ENCODE data around the gene SYNJ2BP. TPM values are rescaled to one million over a fixed set of nuclear protein-coding genes. Genes with fewer than 3 reads are reported as not detected.
"Not testable (repeated sequence)": the region's sequence is repeated elsewhere in the genome, so short reads cannot be mapped to it uniquely, and the experiment has no call there.

SYNJ2BP gene, protein sequence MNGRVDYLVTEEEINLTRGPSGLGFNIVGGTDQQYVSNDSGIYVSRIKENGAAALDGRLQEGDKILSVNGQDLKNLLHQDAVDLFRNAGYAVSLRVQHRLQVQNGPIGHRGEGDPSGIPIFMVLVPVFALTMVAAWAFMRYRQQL
- total RNA-seq = 23.9 and 33.3 TPM in 2 replicates
- polyA plus RNA-seq (2012) = 14.6 TPM

DNA sequence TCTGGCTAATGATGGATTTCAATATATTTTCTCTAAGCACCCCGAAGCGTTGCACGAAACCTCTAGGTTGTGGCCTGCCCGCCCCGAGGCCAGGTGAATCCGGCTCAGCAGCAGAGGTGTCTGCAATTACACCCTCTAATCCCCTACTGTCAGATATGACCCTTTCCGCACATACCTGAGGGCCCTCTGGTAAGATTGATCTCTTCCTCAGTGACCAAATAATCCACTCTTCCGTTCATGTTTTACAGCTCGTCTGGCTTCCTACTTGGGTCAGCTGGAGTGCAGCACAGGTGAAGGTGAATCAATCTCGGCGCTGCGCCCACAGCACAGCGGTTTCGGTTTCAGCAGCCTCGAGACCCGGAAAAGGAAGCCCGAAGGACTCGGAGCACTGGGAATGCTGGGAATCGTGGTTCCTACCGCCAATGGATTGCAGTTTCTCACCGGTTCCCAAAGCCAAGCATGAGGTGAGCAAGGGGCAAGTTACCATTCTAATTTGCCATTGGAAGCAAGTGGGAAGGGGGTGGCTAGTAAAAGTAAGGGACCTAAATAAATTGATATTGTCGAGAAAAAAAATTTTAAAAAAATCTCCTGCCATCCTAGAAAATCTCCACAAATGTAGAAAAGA, at the start of gene SYNJ2BP:
Gene SYNJ2BP, minus strand, starts transcription at position 366 of the 625 bp plus-strand sequence. Its CDS starts 127 bp downstream, at position 239.
- peak; percentile 77 for DNase-seq (ENCODE audit: low read depth)

DNA sequence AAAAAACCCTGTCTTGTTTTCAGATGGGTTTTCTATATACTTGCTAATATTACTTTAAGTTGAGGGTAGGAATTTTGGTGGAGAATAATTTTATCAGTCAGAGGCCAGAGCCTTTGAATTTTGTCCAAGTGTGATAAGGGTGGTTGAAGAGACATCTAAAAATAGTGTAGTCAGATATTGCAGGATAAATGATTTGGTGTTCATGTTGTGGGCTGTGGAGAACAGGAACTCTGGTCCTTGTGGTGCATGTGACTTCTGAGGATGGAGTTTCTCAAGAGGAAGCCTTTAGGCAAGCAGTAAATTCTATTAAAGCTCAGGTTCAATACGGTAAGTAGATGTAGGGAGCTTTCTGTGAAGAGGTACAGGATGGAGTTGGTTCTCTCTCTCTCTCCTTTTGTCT, 37.8 kb upstream of the SYNJ2BP start:
- peak; percentile 16 for DNase-seq (ENCODE audit: low read depth)

DNA sequence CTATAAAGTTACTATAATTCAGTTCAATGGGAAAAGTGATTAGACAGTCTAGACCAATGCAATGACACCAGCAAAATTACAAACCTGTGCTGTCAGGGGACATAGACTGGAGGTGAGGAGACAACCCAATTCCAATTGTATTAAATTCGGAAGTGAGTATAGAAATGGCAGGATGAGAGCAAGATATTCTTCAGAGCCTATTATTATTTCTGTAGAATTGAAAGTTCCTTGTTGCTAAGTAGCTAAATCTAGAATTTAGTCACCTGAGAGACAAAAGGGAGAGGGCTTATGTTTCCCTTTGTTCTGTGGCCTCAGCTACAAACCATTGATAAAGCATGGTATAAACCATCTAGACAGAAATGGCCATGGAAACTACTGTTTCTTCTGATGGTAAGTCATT, 35.0 kb upstream of the SYNJ2BP start, which contains the start of gene ADAM21:
Gene ADAM21, plus strand, starts transcription at position 301 of the 400 bp plus-strand sequence. CDS start 5,326 bp downstream, outside the sequence.
- DNase-seq (ENCODE audit: low read depth) = no peak

DNA sequence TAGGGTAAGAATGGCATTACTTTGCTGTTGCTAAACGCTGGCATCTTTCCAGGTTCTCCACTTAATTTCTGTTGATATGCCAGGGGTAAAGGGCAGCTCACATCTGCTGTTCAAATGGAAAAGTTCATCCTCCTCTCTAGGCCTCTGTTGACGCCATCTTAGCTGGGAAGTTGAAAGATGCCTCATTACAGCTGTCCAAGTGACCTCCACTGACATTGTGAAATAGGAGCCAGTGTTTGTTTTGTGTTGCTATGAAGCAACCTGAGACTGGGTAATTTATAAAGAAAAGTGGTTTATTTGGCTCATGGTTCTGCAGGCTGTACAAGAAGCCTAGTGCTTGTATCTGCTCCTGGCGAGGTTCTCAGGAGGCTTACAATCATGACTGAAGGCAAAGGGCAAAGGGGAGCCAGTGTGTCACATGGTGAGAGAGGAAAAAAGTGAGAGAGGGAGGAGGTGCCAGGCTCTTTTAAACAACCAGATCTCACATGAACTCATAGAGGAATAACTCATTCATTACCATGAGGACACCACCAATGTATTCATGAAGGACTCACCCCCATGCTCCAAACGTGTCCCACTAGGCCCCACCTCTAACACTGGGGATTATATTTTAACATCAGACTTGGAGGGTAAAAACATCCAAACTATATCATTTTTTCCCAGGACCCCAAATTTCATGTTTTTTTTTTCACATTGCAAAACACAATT, 31.9 kb upstream of the SYNJ2BP start:
- DNase-seq (ENCODE audit: low read depth) = peak; percentile 86

DNA sequence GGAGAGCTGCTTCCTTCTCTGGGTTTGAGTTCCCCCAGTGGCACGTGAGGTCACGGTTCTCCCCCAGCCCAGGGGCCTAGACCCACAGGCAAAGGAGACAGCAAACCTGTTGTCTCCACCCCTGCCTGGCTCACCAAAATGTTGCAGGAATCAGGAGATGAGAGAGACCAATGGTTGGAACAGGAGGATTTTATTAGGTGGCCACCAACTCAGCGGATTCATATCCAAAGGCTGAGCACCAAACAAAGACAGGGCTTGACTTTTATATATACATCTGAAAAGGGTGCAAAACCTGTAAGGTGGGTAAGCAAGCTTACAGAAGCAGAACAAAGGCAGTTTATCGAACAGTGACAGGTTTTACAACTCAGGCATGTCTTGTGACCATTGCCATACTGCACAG, 25.9 kb upstream of the SYNJ2BP start:
- no peak for DNase-seq (ENCODE audit: low read depth)

DNA sequence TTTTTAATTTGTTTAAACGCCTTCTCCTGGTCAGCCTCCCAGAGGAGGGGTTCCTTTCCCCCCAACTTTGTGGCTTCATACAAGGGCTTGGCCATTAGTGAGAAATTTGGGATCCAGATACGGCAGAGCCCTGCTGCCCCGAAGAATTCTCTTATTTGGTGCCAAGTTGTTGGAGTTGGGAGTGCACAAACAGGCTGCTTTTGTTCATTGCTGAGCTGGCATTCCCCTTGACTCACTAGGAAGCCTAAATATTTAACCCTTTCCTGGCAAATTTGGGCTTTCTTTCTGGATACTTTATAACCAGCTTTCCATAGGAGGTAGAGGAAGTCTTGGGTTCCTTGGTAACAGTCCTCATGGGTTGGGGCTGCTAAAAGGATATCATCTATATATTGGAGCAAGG, 24.8 kb upstream of the SYNJ2BP start:
- no peak for DNase-seq (ENCODE audit: low read depth)

DNA sequence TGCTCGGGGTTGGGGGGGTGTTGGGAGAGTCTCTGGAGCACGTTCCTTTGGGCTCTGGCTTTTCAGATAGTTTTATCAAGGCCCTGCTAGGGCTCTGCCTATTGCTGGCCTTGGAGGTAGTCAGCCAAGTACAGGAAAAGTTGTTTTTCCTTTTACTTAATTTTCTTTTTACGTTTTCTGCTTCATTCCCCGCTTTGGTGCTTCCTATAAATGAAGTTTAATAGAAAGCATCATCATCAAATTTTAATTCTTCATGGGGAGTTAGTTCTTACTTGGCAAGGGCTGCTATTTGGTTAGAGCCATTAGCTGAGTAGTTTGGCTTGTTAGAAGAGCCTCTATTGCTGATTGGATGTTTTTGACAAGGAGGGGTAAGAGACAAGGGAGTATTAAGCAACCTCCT, 20.0 kb upstream of the SYNJ2BP start:
- no peak for DNase-seq (ENCODE audit: low read depth)

DNA sequence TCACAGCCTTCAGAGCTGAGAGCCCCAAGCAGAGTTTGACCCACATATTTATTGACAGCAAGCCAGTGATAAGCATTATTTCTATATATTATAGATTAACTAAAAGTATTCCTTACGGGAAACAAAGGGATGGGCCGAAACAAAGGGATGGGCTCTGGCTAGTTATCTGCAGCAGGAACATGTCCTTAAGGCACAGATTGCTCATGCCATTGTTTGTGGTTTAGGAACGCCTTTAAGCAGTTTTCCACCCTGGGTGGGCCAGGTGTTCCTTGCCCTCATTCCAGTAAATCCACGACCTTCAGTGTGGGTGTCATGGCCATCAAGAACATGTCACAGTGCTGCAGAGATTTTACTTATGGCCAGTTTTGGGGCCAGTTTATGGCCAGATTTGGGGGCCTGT, 9.7 kb upstream of the SYNJ2BP start:
- DNase-seq (ENCODE audit: low read depth) = not testable (repeated sequence)

DNA sequence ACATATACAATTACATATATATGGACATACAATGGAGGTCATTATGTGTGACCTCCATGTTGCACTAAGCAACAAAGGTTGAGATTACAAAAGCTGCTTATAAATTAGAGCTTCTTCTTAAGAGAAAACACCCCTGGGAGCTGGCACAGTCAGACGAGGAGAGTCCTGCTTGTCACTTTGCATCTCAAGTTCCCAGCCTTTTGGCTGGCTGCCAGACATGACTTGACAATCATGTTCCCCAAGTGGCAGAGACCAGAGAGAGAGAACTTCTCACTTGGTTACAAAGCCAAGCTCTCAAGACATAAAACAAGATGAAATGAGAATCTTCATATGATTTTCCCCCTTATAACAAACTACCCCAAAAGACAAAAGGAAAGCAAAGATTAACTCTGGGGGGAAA, 8.5 kb upstream of the SYNJ2BP start:
- DNase-seq (ENCODE audit: low read depth) = peak; percentile 73

DNA sequence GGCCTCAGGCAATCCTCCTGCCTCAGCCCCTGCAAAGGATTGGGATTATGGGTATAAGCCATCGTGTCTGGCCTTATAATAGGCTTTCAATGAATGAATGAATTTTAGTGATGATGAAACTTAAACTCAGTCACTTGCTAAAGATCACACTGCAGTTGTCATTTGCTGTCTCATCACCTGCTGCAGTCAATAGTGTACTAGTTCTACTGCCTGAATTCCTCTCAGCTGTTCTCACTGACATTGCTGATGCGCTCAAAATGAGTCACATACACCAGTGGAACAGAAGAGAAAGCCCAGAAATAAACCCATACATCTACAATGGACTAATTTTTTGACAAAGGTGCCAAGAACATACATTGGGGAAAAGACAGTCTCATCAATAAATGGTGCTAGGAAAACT, 5.6 kb upstream of the SYNJ2BP start:
- DNase-seq (ENCODE audit: low read depth) = peak; percentile 92

DNA sequence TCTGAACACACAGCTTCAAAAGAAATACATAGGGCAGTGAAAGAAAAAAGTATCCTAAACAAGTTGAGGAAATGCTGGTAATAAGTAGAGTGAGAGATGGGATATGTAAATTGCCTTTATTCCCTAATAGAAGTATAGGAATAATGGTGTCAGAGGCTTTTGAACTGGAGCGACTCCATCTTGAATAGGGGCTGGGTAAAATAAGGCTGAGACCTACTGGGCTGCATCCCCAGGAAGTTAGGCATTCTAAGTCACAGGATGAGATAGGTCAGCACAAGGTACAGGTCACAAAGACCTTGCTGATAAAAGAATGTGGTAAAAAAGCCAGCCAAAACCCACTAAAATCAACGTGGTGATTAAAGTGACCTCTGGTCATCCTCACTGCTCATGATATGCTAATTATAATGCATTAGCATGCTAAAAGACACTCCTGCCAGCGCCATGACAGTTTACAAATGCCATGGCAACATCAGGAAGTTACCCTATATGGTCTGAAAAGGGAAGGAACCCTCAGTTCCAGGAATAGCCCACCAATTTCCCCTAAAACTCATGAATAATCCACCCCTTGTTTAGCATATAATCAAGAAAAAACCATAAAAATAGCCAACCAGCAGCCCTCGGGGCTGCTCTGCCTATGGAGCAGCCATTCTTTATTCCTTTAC, 2.5 kb upstream of the SYNJ2BP start:
- not testable (repeated sequence) for DNase-seq (ENCODE audit: low read depth)

DNA sequence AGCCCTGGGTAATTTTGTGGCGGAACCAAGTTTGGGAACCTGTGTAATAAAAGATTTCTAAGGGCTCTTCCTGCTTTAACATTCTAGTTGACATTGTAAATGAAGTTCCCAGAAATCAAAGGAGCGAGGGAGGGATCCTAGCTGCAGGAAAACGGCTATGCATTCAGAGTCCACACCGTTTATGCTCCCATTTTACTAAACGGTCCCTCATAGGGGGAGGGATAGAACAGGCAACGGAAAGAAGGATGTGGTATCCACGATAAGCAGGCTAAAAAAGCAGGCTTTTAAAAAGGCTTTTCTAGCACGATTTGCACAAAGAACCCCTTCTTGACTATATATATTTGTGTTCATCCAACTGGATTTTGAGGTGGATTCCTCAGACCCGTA, 559 bp downstream of the SYNJ2BP start:
- DNase-seq (ENCODE audit: low read depth) = peak; percentile 13

DNA sequence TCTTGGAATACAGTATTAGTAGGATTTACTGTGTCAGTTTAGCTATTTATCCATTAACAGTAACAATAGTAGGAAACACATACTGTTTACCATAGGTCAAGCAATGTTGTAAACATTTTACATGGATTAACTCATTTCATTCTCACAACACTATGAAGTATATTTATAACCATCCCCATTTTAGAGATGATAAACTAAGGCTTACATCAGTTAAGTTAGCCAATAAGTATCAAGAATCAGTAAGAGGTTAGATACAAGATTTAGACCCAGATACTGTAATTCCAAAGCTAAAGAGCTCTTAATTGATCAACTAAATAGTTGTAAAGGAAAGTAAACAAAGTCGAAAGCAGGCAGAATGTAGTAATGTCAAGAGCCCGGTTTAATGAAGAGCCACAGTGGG, 1.1 kb downstream of the SYNJ2BP start:
- no peak for DNase-seq (ENCODE audit: low read depth)

DNA sequence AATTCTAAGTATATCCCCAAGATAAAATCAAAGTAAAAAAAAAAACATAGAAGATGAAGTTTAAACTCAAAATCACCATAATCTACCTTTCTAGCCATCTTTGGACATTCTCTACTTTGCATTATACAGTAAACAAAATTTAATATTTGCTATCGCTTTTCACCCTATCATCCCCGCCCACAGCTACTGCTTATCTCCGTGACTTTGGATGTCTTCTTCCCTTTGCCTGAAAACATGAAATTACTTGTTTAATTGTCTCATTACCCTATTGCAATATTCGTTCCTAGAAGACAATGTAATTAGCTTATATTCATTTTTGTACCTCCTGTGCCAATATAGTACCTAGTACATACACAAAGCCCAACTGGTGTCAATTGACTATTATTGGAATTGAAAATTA, 9.3 kb downstream of the SYNJ2BP start:
- DNase-seq (ENCODE audit: low read depth) = no peak

DNA sequence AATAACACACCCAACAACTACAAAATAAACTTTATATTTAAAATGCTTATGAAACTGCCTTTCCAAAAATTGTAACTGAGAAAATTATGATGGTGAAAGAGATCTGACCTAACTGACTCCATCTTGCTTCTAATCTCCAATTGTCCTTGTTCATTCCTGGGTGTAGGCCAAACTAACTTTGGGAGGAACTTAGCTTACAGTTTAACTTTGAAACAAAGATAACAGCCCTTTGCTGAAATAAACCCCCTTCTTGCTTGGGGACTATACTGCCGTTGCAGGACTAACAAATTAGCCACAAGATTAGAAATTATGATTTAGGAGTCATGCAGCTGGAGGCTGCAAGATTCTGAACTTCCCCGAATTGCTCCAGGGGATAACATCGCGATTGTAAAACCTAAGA, 10.7 kb downstream of the SYNJ2BP start:
- not testable (repeated sequence) for DNase-seq (ENCODE audit: low read depth)

DNA sequence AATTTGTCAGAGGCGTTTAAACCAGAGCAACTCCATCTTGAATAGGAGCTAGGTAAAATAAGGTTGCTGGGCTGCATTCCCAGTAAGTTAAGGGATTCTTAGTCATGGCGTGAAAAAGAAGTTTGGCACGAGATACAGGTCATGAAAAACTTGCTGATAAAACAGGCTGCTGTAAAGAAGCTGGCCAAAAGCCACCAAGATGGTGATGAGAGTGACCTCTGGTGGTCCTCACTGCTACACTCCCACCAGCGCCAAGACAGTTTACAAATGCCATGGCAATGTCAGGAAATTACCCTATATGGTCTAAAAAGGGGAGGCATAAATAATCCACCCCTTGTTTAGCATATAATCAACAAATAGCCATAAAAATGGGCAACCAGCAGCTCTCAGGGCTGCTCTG, 13.6 kb downstream of the SYNJ2BP start:
- DNase-seq (ENCODE audit: low read depth) = not testable (repeated sequence)

DNA sequence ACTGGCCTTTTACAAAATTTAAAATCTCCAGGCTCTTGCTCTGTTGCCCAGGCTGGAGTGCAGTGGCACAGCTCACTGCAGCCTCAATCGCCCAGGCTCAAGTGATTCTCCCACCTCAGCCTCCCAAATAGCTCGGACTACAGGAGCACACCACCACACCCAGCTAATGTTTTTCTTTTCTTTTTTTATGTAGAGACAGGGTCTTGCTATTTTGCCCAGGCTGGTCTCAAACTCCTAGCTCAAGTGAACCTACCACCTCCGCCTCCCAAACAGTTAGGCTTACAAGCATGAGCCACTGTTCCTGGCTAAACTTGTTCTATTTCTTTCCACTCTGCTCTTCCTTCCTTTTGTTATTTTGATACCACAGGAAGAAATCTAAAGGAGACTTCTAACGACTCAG, 15.2 kb downstream of the SYNJ2BP start:
- no peak for DNase-seq (ENCODE audit: low read depth)

DNA sequence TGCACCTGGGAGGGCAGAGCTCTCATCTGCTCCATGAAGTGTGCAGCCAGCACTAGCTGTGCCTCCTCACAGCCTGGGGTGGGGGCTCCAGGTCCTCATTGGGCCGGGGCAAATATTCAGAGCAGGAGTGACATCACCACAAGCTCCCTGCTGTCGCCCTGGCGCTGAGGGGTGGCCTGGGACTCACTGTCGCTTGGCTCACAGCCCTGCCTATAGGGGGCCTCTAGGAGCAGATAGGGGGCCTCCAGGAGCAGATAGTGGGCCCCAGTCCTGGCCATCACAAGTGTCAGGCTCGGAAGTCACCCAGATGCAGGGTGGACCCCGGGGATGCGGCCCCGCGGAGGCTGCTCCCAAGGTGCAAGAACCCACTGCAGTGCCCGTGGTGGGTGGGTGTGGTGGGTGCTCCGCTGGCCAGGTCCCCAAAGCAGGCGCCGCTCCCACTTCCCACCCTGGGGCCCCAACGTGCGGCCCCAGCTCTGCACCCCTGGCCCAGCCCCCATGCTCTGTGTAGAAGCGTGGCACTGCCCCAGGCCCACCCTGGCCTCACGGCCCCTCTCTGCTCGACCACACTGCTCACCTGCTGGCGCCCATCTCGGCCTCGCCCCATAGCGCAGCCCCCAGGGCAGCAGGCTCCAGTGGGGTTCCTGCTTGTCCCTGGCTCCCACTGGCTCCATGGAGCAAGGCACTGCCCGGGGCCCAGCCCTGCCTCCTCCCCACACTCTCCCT, 18.0 kb downstream of the SYNJ2BP start:
- no peak for DNase-seq (ENCODE audit: low read depth)

DNA sequence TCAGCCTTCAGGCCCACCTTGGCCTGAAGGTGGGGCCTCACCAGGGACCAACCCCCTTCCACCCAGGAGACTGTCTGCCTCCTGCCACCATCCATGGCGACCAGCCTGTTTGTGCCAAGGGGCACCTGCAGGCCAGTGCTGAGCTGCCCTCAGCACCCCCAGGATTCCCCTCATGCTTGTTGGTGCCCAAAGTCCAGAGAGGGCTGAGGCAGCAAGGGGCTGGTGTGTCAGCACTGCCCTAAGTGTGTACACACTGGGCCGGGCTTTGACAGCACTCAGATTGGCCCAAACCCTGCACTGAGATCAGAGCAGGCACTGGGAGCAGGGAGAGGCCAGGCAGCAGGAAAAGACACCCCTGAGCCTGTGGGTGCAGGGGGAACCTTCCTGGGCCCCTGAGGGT, 18.6 kb downstream of the SYNJ2BP start:
- DNase-seq (ENCODE audit: low read depth) = no peak

DNA sequence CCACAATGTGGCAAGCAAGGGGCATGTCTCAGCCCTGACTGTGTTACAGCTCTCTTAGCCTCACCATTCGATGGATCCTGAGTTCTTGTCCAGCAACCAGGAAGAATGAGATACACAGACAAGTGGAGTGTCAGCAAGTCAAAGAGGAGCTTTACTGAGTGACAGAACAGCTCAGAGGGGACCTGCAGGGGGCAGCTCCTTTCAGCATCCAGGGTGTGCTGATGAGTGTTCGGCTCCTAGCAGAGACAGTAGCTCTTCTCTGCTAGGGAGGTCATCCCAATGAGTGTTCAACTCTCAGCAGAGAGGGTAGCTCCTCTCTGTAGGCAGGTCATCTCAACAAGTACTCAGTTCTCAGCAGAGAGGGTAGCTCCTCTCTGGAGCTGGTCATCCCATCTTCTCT, 19.1 kb downstream of the SYNJ2BP start:
- no peak for DNase-seq (ENCODE audit: low read depth)

DNA sequence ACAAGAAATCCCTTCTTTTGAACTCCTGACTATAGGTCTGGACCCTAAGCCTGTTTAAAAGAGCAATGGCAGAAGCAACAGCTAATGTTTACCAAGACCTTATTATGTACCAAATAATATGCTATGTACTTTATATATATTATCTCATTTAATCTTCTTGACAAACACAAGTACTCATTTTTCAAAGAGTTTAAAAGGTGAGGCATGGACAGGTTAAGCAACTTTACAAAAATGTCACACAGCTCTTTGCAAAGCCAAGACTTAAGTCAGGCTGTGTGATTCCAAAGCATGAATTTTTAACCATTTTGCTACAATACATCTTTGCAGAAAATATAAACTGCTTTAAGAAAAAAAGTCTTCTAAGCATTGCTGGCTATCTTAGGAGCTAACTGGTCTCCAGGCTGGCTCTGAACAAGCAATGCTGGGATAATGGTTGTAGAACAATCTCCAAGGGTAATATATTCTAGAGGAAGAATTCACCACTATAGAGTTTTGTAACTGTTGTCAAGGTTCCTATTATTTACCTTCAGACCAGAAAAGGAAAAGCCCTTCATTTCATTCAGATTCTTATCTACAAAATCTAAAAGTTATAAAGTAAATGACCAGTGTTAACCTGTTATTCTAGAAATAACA, 22.1 kb downstream of the SYNJ2BP start:
- DNase-seq (ENCODE audit: low read depth) = no peak
